CD4-positive, alpha-beta T cell treated with Interleukin-6 at 100 ng/mL for 8 hours (primary cell): ENCODE data around the gene AMTN.
"Not testable (repeated sequence)": the region's sequence is repeated elsewhere in the genome, so short reads cannot be mapped to it uniquely, and the experiment has no call there.

Source experiments
- DNase-seq: peaks from one replicate; pipeline ENCODE4 v3.0.0-alpha.2; 2020; ENCODE audit warnings: mixed read lengths, low spot score

AMTN gene, protein sequence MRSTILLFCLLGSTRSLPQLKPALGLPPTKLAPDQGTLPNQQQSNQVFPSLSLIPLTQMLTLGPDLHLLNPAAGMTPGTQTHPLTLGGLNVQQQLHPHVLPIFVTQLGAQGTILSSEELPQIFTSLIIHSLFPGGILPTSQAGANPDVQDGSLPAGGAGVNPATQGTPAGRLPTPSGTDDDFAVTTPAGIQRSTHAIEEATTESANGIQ

GRCh38 chr4:70518269-70518668 lies at the start of gene AMTN:
Gene AMTN, plus strand, starts transcription at chr4:70518569. Its CDS starts 209 bp downstream, at chr4:70518778.
- no peak for DNase-seq

DNA sequence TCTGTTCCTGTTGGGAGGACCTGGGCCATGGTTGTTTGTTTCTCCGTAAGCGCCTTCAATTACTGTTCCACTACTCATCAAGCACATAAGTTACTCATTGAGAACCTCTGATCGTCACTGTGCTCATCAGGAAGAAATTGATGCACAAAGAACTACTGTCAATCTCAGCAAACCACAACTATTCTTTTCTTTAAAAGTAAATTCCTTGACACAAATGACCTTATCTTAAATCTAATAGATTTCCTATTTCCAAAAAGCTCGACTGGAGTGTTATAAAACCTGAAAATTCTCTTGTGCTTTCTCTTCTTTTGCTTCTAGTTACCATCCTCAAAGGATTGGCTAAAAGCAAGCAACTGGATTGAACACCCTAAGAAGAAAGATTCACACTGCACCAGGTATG lies 46.5 kb upstream of the AMTN start, which contains the start of gene MUC7:
Gene MUC7, plus strand, starts transcription at position 301 of the 400 bp plus-strand sequence. CDS start 1,825 bp downstream, outside the sequence.
- DNase-seq: no peak

DNA sequence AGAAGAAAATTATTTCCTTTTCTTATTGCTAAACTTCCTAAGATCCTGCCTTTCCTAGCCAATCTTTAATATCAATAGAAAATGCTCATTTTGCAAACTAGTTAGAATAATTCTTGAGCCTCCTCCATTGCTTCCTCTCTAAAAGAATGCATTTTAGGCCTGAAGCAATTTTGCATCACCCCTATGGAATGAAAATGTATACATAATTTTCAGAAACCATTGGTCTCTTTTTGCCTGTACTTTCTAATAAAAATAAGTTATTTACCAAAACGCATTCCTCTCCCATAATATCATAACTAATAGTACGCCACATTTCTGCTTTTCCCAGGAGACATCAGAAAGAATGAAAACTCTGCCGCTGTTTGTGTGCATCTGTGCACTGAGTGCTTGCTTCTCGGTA lies 44.7 kb upstream of the AMTN start:
- no peak for DNase-seq

DNA sequence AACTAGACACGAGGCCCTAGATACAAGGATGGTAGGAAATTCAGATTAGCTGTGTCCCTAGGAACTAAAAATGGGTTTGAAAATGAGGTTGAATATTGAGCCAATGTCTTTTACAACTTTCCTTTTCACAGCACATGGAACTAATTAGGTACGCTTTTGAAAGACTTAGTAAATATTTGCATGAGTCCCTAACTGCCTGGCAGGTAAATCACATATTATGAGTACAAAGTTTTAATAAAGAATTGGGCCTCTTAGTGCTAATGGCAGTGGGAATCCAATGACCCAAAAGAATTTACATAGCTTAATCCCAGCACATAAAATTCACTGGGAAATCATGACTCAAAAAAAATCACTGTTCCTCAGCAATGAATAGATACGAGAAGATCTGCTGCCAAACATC lies 29.6 kb upstream of the AMTN start:
- DNase-seq: no peak

- DNase-seq: no peak
Measured at GRCh38 chr4:70496231-70496630, 22.1 kb upstream of the AMTN start.

GRCh38 chr4:70501838-70502237 lies 16.5 kb upstream of the AMTN start:
- DNase-seq: not testable (repeated sequence)

- no peak for DNase-seq
Measured at GRCh38 chr4:70504733-70505132, 13.6 kb upstream of the AMTN start.

- DNase-seq: peak; percentile 26
Measured at GRCh38 chr4:70505151-70505748, 13.1 kb upstream of the AMTN start.

GRCh38 chr4:70508801-70509200 lies 9.6 kb upstream of the AMTN start:
- DNase-seq: no peak

DNA sequence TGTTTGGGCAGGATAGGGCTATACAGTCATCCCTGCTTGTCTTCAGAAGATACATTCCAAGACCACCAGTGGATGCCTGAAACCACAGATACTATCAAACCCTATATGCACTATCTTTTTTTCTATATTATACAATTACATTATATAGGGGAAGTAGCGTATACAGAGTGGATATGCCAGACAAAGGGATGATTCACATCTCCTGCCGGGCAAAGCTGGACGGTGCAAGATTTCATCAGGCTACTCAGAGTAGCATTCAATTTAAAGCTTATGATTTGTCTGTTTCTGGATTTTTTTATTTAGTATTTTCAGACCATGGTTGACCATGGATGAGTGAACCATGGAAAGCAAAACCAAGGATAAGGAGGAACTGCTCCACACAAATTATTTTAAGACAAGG lies 7.0 kb upstream of the AMTN start:
- no peak for DNase-seq

- no peak for DNase-seq
Measured at GRCh38 chr4:70515367-70516250, 2.8 kb upstream of the AMTN start.

DNA sequence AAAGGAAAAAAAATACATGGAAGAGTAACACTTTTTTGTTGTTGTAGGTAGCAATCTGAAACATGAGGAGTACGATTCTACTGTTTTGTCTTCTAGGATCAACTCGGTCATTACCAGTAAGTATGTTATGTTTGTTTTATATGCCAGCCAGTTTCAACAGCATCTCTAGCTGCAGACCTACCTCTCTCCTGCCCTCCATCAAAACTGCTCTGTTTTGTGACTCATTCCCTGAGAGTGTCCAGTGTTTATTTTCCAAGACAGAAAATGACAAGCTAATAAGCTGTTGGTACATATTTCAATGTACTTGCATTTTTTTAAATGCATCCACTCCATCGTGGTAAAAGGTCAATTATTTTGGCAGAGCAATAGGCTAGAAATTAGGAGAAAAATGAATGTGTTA lies 347 bp downstream of the AMTN start:
- no peak for DNase-seq

DNA sequence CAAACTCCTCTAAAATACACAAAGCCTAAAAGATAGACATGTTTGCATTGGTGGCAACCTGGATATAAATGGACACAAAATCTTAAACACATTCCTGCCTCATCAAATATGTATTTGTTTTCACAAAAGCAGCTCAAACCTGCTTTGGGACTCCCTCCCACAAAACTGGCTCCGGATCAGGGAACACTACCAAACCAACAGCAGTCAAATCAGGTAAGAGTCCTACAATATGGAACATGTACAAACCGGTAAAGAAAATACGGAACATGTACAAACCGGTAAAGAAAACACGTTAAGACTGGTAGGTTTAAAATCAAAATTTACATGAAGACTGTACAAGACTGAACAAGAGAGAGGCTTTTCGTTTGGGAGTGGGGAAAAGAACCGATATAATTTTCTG lies 4.3 kb downstream of the AMTN start:
- no peak for DNase-seq

GRCh38 chr4:70530997-70531396 lies 12.6 kb downstream of the AMTN start:
- no peak for DNase-seq

DNA sequence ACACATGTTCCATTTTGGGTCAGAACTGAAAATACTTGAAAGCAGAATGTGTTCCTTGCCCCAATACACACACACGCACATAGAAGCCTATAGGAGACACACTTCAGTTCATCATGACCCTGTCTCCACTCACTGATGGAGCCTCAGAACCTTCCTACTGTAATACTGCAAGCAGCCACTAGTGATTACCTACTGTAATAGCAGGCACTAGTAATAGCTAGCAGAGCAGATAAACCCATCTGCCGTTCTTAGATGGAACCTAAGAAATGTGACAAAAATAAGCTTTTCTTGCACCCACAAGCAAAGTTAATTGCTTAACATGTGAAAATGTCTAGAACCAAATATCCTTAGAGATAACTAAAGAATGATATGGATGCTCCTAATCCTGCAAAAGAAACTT lies 13.6 kb downstream of the AMTN start:
- DNase-seq: no peak

DNA sequence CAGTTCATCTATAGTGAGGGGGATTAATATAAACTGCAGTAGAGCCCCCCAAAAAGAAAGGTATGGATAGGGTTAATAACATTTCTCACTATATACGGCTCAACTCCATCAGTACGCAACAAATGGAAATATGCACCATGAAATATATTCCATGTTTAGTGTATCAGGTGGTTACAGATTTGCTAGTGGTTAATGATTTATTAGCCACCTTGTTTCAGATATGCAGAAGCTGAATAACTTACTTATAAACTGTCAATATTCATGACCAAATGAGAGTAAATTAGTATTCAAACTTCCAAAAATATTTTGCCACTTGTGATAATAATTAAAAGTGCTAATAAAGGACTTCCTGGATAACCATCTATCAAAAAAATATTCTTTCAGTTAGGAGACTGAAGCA lies 14.8 kb downstream of the AMTN start:
- no peak for DNase-seq

GRCh38 chr4:70533791-70534190 lies 15.4 kb downstream of the AMTN start:
- no peak for DNase-seq

DNA sequence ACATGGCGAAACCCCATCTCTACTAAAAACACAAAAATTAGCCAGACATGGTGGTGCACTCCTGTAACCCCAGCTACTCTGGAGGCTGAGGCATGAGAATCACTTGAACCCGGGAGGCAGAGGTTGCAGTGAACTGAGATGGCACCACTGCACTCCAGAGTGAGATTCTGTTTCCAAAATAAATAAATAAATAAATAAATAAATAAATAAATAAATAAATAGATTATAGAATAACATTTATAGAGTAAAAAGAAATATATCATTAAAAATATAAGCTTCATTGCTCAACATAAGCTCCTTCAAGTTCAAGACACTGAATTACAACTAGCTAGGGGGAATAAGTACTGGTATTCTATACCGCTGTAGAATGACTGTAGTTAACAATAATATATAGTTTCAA lies 16.5 kb downstream of the AMTN start:
- not testable (repeated sequence) for DNase-seq

GRCh38 chr4:70538869-70539268 lies 20.5 kb downstream of the AMTN start:
- DNase-seq: no peak

GRCh38 chr4:70544279-70544868 lies 26.0 kb downstream of the AMTN start:
- DNase-seq: no peak

- DNase-seq: no peak
Measured at GRCh38 chr4:70556856-70557255, 38.5 kb downstream of the AMTN start.

DNA sequence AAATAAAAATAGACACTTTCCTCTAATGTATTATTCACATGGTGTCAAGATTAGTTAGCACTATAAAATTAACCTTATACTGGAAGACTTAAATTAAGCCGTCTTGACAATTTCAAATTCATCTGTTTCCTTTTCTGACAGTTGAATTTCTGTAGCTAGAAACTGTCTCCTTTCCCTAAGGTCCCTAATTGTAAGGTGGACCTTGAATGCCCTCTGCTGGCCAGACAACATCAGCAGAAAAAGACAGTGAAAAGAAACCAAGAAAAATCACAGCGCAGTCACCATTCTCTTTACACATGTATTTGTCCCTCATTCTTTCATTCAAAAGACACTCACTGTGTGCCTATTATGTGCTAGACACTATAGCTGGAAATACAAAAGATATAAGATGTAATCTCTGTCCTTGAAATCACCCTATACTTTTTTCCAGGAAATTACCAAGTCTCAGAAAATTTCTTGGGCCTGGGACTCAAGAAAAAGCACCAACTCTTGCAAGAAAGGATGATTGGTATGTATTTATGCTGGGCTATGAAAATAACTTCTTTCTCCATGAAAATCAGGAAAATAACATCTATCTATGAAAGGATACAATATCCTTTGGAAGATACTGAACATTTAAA lies 41.0 kb downstream of the AMTN start:
- DNase-seq: peak; percentile 14
